Glutamatergic neuron (in vitro differentiated cells): ENCODE results near the gene ATP8A2. TPM values are rescaled to one million over a fixed set of nuclear protein-coding genes. Genes with fewer than 3 reads are reported as not detected.

Experiments
- DNase-seq: peaks from one replicate; pipeline ENCODE4 v3.0.0; 2022
- H3K27ac Mint-ChIP-seq: one replicate; pipeline ENCODE4 v1.8.0; 2020; ENCODE audit warnings: mild to moderate bottlenecking, mixed read lengths, inconsistent platforms; ENCODE audit not compliant: unreplicated experiment
- H3K27me3 Mint-ChIP-seq: one replicate; pipeline ENCODE4 v1.8.0; 2020; ENCODE audit warnings: mild to moderate bottlenecking, moderate library complexity, mixed read lengths, inconsistent platforms; ENCODE audit not compliant: unreplicated experiment
- H3K36me3 Mint-ChIP-seq: one replicate; pipeline ENCODE4 v1.8.0; 2020; ENCODE audit warnings: mild to moderate bottlenecking, mixed read lengths, inconsistent platforms; ENCODE audit not compliant: unreplicated experiment
- H3K4me1 Mint-ChIP-seq: one replicate; pipeline ENCODE4 v1.8.0; 2020; ENCODE audit warnings: mild to moderate bottlenecking, low read depth, mixed read lengths, inconsistent platforms; ENCODE audit not compliant: unreplicated experiment
- H3K4me3 Mint-ChIP-seq: one replicate; pipeline ENCODE4 v1.8.0; 2020; ENCODE audit warnings: mild to moderate bottlenecking, mixed read lengths, inconsistent platforms; ENCODE audit not compliant: unreplicated experiment
- H3K9me3 Mint-ChIP-seq: one replicate; pipeline ENCODE4 v1.8.0; 2020; ENCODE audit warnings: mild to moderate bottlenecking, moderate library complexity, mixed read lengths, inconsistent platforms; ENCODE audit not compliant: unreplicated experiment
- total RNA-seq: library from RNA; stranded (reverse); fragmentation: NEBNext Ultra II Directional; extraction: Animal tissue kit (Norgen Biotek cat#: 25700); gene quantifications from one replicate; pipeline ENCODE4 v1.2.1, GENCODE V29; 2021; ENCODE audit not compliant: unreplicated experiment
- TF ChIP-seq, protein P1 (sequence below): fragments of 200-600 bp; sonication (generic); IDR thresholded peaks from one replicate; pipeline ENCODE4 v1.5.0; 2021; ENCODE audit not compliant: partially characterized antibody, unreplicated experiment

ATP8A2 gene
- total RNA-seq, 1 donor from 2014 or later, result 70.1 TPM

DNA sequence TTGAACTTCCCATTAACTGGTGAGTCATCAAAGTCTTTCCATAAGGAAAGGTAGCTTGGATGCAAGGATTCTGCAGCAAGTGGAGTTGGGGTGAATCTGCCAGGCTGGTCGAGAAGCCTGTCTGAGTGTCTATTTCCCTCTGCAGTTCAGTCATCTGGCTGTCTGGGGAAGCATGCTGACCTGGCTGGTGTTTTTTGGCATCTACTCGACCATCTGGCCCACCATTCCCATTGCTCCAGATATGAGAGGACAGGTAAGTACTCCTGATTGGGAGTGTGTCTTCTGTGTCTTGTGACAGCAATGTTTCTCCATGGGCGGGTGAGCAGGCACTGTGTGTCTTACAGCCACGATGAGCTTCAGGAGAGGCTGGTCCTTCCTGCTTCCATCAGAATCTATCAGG is 490.4 kb downstream of the ATP8A2 start:
- Mint-ChIP-seq H3K4me3 (no peak overlapping the region), H3K27ac (no peak overlapping the region), H3K4me1 (peaks cover 8% of the 10 kb centered on the region), H3K27me3 (no peaks in the 10 kb centered on the region), H3K36me3 (no peaks in the 10 kb centered on the region), H3K9me3 (peaks cover 4% of the 10 kb centered on the region)
- no peak for DNase-seq
- TF ChIP-seq, protein P1, sequence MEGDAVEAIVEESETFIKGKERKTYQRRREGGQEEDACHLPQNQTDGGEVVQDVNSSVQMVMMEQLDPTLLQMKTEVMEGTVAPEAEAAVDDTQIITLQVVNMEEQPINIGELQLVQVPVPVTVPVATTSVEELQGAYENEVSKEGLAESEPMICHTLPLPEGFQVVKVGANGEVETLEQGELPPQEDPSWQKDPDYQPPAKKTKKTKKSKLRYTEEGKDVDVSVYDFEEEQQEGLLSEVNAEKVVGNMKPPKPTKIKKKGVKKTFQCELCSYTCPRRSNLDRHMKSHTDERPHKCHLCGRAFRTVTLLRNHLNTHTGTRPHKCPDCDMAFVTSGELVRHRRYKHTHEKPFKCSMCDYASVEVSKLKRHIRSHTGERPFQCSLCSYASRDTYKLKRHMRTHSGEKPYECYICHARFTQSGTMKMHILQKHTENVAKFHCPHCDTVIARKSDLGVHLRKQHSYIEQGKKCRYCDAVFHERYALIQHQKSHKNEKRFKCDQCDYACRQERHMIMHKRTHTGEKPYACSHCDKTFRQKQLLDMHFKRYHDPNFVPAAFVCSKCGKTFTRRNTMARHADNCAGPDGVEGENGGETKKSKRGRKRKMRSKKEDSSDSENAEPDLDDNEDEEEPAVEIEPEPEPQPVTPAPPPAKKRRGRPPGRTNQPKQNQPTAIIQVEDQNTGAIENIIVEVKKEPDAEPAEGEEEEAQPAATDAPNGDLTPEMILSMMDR, result no peak

- Mint-ChIP-seq H3K4me1 (peaks cover 10% of the 10 kb centered on the region), H3K27ac (no peak overlapping the region), H3K4me3 (no peak overlapping the region), H3K36me3 (no peaks in the 10 kb centered on the region), H3K27me3 (no peaks in the 10 kb centered on the region), H3K9me3 (peaks cover 2% of the 10 kb centered on the region)
- no peak for DNase-seq
- TF ChIP-seq, protein P1, result no peak
Observed at GRCh38 chr13:25864116-25864515, 492.3 kb downstream of the ATP8A2 start.

- Mint-ChIP-seq H3K27ac (no peak overlapping the region), H3K27me3 (no peaks in the 10 kb centered on the region), H3K4me3 (no peak overlapping the region), H3K4me1 (peaks cover 10% of the 10 kb centered on the region), H3K9me3 (peaks cover 2% of the 10 kb centered on the region), H3K36me3 (no peaks in the 10 kb centered on the region)
- no peak for DNase-seq
- TF ChIP-seq, protein P1, result no peak
Observed at GRCh38 chr13:25864936-25865335, 493.2 kb downstream of the ATP8A2 start.

DNA sequence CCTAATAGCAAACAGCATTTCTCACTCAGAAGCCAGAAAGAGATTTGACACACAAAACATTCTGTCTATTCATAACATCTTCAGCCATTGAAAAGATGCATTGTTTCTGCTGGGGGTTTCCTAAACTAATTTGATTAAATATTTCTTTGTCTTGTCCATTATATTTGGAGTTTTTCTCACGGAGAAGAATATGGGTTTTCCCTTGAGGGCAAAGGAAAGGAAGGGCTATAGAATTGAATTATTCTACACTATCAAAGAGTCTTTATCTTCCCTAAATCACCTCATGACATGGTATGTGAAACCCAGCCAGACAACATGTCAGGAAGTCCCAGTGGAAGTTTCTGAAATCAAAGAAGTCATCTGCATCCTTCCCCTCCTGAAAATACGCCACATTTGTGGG is 493.6 kb downstream of the ATP8A2 start:
- H3K4me1 Mint-ChIP-seq, result peaks cover 9% of the 10 kb centered on the region
- no peak overlapping the region for H3K4me3 Mint-ChIP-seq
- TF ChIP-seq, protein P1, result no peak
- no peak overlapping the region for H3K27ac Mint-ChIP-seq
- H3K36me3 Mint-ChIP-seq, result no peaks in the 10 kb centered on the region
- H3K27me3 Mint-ChIP-seq, result no peaks in the 10 kb centered on the region
- no peak for DNase-seq
- peaks cover 2% of the 10 kb centered on the region for H3K9me3 Mint-ChIP-seq

GRCh38 chr13:25867038-25867437 is 495.3 kb downstream of the ATP8A2 start:
- Mint-ChIP-seq H3K36me3 (no peaks in the 10 kb centered on the region), H3K4me1 (peaks cover 2% of the 10 kb centered on the region), H3K27me3 (no peaks in the 10 kb centered on the region), H3K9me3 (peaks cover 2% of the 10 kb centered on the region), H3K4me3 (no peak overlapping the region), H3K27ac (no peak overlapping the region)
- TF ChIP-seq, protein P1, result no peak
- DNase-seq, result no peak
